Activated naive CD8-positive, alpha-beta T cell treated with anti-CD3 and anti-CD28 coated beads, Interleukin-2, amount 50 U/mL, for 16 hours (primary cell): ENCODE results near the gene SEMA3D.

ENCODE experiments used
- DNase-seq: peaks from one replicate; pipeline ENCODE4 v3.0.0-alpha.2; 2020; ENCODE audit warnings: low read depth, low spot score

Gene SEMA3D

DNA sequence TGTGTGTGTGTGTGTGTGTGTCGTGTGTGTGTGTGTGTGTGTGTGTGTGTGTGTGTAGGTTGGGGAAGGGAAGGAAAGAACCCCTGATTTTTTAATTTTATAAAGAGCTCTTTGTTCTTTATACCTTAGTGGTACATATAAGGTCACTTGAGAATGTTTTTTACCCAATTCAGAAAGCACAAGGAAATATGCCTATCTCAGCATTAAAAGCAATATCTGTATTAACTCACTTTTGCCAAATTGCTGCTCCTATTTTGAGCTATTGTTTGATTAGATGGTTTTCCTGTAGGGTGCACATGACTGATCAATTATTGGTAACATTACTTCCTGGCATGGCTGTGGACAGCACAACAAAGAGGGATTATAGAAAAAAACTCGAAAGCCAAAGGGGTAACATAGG is 60.5 kb downstream of the SEMA3D start:
- DNase-seq = no peak

GRCh38 chr7:85125651-85126131 is 61.2 kb downstream of the SEMA3D start:
- DNase-seq = no peak

DNA sequence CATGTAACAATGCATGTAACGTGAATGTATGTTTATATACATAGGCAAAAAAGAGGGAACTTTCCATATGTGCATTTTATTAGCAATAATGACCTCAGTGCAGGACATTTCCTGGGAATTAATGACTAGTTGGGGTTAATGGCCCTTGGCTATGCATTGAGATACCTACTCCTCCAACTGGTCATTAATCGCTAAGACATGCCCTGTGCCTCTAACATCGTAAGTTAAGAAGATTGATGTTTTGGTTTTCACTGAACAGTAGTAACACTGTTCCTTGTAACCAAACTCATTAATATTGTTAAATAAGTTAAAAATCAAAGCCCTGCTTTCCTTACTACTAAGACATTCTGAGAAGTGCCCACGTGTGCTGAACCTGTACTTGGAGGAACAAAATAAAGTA is 61.7 kb downstream of the SEMA3D start:
- no peak for DNase-seq

- no peak for DNase-seq
Measured at GRCh38 chr7:85119934-85120333, 66.9 kb downstream of the SEMA3D start.

DNA sequence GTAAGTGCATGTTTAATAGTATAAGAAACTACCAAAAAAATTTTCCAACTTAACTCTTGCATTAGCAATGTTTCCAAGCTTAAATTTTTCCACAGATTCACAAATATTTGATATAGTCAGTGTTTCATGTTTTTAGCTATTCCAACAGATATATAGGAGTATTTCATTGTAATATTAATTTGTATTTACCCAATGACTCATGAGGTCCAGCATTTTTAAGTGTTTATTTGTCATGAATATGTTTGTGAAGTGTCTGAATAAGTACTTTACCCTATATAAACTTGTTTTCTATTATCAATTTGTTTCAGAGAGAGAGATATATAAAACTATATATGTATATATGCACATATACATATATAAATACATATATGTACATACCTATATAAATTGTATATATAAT is 71.0 kb downstream of the SEMA3D start:
- DNase-seq = no peak

- DNase-seq = no peak
Measured at GRCh38 chr7:85115006-85115405, 71.8 kb downstream of the SEMA3D start.

GRCh38 chr7:85114342-85114741 is 72.5 kb downstream of the SEMA3D start:
- DNase-seq = no peak

- DNase-seq = no peak
Measured at GRCh38 chr7:85111761-85112160, 75.1 kb downstream of the SEMA3D start.

GRCh38 chr7:85106719-85107118 is 80.1 kb downstream of the SEMA3D start:
- no peak for DNase-seq

- no peak for DNase-seq
Measured at GRCh38 chr7:85104432-85105205, 82.2 kb downstream of the SEMA3D start.

DNA sequence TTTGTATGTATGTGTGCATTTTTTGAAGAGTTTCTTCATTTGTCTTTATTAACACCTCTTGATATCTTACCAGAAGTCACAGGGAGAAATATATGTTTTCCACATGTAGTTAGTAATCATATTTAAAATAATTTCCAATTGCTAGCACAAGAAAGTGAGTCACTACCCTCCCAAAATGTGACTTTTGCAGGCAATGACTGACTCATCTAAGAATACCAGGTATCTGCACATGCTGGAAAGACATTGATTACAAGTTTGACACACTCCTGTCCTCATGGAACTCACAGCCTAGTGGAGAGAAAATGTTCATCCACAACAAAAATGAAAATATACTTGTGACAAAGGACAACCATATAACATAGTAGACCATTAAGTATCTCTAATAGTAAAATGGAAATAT is 82.9 kb downstream of the SEMA3D start:
- no peak for DNase-seq

GRCh38 chr7:85103357-85103756 is 83.5 kb downstream of the SEMA3D start:
- DNase-seq = no peak

- DNase-seq = no peak
Measured at GRCh38 chr7:85102813-85103350, 84.0 kb downstream of the SEMA3D start.

- DNase-seq = no peak
Measured at GRCh38 chr7:85101347-85101746, 85.5 kb downstream of the SEMA3D start.

DNA sequence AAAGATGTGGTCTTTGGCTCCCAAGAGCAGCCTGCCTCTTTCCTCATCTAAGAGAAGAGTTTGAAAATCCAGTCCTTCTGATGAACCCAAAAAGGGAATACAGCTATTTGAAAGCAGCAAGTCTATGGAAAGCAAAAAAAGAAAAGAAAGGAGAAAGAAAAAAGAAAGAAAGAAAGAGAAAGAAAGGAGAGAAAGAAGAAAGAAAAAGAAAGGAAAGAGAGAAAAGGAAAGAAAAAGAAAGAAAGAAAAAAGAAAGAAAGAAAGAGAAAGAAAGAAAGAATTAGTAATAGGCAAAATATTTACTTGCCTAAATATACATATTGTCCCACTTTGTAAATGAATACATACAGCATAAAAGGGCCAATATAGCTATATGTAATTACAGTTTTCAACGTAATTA is 89.0 kb downstream of the SEMA3D start:
- DNase-seq = no peak

DNA sequence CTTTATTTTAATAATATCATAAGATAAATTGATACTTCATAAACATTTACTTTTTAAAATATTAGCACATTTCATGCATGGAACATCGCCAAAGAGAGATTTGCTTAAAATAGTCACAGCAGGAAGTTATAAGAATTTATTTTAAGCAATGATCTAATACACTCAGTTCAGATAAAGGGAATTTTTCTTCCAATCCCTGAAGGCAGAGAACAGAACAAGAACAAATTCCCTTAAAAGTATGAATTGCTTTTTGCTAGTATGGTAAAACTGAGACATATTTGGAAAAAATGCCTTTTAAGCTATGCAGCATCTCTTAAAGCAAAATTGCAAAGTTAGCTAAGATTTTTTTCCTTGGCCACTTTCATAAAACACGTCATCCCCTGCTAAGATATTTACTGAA is 91.0 kb downstream of the SEMA3D start:
- no peak for DNase-seq

- no peak for DNase-seq
Measured at GRCh38 chr7:85095366-85095765, 91.5 kb downstream of the SEMA3D start.

DNA sequence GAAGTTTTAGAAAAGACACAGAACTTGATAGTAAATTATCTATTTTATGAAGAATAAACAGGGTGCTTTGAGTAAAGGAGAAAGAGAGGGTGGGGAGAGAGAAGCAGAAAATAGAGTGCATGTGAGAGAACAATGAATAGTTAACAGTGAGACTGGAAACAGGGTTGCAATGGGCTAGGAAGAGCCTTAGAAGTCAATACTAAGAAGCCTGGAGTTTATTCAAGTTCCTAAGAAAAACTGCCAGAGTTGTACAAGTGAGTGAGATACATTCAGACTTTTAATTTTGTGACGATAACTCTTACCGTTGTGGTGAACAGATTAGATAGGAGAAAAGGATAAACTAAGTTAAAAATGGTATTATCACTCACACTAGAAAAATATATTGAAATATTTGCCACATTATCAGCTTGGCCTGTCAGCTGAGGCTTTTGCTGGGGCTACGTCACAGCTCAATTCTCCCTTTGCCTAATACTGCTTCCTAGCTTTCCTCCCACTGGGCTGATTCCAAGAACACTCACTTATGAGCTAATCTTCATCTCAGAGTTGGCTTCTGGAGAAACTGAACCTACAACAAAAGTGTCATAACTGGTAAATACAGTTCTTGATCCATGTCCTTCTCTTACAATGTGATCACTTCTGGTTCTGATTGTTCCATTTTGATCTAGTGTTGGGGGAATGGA is 92.7 kb downstream of the SEMA3D start:
- DNase-seq = no peak

- no peak for DNase-seq
Measured at GRCh38 chr7:85091565-85091928, 95.3 kb downstream of the SEMA3D start.

DNA sequence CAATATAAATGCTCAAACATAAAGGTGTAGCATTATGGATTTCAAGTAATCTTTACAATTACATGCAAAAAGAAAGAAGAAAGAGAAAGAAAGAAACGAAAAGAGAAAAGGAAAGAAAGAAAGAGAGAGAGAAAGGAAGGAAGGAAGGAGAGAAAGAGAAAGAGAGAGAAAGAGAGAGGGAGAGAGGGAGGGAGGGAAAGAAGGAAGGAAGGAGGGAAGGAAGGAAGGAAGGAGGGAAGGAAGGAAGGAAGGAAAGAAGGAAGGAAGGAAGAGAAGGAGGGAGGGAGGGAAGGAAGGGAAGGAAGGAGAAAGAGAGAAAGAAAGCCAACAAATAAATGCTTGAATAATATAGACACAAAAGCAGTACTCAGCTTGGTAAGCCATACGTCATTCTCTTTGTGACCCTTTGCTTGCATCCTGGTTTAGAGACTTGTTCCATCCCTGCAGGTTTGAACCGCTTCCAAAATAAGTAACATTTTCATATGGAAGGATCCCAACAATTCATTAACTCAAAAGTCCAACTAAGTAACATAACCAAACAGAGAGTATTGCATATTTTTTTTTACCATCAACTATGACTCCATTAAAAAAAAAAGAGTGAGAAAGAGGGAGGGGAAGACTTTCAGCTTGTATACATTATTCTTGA is 95.8 kb downstream of the SEMA3D start:
- no peak for DNase-seq

GRCh38 chr7:85090143-85090542 is 96.7 kb downstream of the SEMA3D start:
- DNase-seq = no peak

DNA sequence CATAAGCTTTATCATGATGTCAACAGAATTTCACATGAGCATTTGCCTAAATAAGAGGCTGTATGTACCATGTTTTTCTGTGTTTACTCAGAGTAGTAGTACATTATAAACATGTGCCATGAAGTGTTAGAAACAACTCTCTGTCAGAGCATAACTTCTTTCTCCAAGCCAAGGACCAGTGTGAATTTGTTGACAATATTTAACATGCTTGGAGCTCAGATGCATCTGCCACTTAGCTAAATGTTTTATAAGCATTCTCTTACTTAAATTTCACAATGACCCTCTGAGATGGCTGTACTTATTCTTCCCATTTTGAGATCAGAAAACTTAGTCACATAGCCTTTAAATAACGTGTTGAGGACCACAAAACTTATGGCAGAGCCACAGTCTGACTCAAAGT is 105.0 kb downstream of the SEMA3D start:
- no peak for DNase-seq

DNA sequence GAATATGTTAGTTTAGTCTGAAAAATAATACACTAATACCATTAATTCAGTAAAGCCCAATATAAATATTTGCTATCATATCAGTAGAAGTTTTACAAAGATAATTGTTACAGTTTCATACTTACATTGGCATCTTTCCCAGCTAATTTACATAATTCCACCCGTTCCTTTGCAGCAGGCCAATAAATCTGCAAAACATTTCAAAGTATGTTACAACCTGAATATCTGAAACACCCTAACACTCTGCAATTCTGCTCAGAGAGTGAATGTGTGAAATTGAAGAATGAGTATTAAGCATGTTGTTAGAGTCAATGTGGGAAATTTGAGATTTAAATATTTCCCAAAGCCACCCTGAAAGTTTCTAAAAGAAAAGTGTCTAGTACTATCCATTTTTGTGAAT is 105.5 kb downstream of the SEMA3D start:
- DNase-seq = no peak
